NCI-H146 (cell line): ENCODE results near the gene COLEC11.
A peak's percentile ranks its signal among the peaks of the same experiment; 100 is the strongest.

ENCODE experiments used
- DNase-seq: peaks from one replicate; lab custom pipeline; 2025; lab: John Stamatoyannopoulos, UW

The COLEC11 gene

DNA sequence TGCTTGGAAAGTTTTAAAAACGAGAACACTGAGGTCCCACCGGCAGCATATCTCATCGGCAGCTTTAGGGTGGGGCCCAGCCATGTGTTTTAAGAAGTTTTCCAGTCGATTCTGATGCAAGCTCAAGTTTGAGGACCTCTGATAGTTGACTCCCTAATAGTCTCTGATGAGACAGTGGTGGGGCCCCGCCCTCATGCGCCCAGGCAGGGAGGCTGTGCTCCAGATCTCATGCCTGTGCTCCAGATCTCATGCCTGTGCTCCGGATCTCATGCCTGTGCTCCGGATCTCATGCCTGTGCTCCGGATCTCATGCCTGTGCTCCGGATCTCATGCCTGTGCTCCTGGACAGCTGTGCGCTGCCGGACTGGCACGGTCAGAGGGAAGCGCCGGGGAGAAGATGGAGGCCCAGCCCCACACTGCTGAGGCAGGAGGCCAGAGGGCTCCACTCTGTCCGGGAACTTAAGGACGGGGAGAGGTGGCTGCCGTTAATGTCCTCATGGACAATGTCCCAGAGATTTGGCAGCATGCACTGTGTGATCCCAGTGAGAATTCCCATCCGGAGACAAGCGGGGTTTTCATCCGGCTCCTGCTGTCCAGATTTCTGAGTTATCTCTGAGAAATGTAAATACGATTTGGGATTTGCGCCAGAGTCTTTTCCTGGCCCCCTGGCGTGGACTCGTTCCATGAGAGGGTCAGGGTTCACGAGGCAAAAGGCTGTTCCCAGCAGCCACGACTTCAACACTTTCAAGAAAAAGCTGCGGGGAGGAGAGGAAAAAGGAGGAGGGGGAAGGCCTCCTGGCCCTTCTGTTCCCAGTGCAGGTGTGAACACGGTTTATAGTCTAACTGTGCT, 9.4 kb upstream of the COLEC11 start:
- peak; percentile 58 for DNase-seq

DNA sequence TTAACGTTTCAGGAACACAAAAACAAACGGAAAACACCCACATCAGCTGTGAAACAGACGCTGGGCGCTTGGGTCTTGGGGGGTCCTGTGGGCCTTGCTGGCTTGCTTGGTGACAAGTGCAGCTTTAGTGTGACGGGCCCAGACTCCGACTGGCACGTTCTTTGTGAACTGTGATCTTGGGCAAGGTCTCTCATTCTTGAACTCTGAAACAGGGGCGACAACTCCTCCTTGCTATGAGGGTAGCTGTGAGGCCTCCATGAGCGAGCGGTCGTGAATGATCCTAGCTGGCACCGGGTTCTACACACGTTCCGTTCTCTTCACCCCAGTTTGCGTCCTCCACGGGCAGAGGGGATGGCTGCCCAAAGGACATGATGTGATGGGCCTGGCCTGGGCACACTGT, 8.7 kb upstream of the COLEC11 start:
- DNase-seq: no peak

DNA sequence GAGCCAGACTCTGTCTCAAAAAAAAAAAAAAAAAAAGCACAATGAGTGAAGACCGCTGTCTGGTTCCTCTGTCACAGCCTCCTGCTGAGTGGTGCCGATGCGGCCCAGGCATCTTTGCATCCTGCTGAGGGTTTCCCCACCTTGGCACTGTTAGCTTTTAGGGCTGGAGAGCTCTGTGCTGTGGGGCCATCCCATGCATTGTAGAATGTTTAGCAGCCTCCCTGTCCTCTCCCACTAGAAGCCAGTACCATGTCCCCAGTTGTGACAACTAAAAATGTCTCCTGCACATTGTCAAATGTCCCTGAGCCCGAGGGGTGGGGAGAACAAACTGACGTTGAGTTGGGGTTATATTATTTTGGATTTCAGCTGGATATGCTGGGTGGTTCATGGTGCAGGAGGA, 7.9 kb upstream of the COLEC11 start:
- DNase-seq: no peak

DNA sequence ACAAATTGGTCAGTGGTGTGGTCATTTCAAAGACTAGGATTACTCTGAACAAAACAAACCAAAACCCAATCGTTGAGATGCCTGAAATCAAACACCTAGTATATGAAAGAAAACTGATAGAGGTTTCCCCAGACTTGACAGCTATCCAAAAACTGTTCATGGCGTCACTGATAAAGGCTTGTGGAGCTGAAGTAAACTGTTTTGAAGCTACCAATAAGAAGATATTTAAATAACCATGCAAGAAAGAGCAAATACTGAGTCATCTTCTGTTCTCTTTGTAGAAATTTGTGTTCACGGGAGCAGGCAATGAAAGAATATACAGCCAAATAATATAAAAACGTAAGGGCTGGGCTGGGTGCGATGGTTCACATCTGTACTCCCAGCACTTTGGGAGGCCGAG, 7.5 kb upstream of the COLEC11 start:
- DNase-seq: no peak

DNA sequence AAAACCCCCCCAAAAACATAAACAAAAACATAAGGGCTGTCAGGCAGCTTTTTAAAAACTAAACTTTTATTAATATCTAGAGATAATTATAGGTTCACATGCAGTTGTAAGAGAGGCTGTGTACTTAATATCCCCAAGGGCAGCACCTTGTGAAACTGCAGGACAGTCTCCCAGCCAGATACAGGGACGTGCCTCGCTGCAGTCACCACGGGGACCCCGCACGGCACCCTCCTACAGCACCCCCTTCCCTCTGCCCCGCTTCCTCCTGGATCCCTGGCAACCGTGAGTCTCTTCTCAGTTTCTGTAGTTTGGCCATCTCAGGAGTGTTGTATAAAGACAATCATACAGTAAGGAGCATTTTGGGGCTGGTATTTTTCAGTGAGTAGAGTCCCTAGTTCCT, 6.8 kb upstream of the COLEC11 start:
- no peak for DNase-seq

DNA sequence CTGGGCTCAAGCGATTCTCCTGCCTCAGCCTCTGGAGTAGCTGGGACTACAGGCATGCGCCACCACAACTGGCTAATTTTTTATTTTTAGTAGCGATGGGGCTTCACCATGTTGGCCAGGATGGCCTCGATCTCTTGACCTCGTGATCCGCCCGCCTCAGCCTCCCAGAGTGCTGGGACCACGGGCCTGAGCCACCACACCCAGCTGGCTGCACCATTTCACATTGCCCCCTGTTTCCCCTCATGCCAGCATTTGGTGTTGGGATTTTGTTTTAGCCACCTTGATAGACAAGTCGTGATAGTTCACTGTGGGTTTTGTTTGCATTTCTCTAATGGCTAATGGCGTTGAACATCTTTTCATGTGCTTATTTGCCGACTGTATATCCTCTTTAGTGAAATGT, 5.8 kb upstream of the COLEC11 start:
- DNase-seq: no peak

DNA sequence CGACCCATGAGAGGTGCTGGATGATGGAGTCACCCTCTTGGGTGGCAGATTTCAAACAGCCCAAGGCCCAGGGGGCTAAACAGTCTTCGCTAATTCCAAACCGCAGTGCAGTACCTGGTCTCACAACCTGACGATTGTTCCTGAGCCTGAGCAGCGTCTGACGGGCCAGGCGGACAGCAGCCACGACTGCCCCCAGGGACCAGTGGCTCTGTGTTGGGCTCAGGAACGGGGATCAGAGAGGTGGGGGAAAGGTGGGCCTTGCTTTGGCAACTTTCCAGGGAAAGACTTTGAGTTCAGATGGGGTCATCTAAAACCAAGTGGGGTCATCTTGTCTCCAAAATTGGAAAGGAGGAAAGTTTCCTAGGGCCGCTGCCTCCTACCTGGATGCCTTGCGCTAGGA, 492 bp downstream of the COLEC11 start:
- no peak for DNase-seq

DNA sequence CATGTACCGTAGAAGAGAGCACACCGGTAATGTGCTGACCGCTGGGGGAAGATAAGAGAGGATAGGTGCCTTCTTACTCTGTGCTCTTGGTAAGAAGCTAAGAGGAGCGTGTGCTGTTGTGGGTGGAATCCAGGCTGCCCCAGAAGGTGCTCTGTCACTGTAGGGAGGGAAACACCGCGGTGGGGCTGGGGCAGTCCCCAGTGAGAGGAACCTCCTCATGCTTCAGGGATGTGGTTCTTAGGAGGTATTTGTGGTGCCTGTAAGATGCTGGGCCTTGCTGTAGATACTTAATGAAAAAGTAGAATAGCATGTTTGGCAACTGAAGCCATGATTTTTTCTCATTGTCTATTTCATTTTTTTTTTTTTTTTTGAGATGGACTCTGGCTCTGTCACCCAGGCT, 1.1 kb downstream of the COLEC11 start:
- no peak for DNase-seq

DNA sequence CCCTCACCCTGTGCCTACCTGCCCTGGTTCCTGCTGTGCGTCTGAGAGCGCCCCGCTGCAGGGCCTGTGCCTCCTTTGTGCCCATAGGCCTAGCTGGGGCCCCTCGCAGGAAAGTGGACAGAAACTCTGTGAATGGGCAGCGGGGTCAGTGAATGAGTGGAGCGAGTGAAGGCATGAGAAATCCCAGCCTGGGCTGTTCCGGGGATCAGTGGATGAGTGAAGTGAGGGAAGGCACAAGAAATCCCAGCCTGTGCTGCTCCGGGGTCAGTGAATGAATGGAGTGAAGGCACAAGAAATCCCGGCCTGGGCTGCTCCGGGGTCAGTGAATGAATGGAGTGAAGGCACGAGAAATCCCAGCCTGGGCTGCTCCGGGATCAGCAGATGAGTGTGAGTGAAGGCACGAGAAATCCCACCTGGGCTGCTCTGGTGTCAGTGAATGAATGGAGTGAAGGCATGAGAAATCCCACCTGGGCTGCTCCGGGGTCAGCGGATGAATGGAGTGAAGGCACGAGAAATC, 2.0 kb downstream of the COLEC11 start:
- DNase-seq: no peak

DNA sequence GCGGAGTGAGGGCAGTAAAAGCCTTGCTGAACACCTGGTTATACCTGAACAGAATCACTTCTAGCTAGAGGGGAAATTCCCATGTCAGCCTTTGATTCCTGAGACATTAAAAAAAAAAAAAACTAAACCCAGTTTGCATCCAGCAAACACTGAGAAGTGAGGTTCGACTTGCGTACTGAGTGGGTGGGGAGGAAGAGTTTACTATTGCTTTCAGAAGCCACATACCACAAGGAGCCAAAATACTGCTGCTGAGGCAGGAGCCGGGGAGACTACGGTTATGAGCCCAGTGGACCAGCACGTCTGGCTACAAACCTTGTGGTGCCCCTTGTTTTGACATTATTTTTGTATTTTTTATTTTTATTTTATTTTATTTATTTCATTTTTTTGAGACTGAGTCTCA, 2.7 kb downstream of the COLEC11 start:
- DNase-seq: no peak

DNA sequence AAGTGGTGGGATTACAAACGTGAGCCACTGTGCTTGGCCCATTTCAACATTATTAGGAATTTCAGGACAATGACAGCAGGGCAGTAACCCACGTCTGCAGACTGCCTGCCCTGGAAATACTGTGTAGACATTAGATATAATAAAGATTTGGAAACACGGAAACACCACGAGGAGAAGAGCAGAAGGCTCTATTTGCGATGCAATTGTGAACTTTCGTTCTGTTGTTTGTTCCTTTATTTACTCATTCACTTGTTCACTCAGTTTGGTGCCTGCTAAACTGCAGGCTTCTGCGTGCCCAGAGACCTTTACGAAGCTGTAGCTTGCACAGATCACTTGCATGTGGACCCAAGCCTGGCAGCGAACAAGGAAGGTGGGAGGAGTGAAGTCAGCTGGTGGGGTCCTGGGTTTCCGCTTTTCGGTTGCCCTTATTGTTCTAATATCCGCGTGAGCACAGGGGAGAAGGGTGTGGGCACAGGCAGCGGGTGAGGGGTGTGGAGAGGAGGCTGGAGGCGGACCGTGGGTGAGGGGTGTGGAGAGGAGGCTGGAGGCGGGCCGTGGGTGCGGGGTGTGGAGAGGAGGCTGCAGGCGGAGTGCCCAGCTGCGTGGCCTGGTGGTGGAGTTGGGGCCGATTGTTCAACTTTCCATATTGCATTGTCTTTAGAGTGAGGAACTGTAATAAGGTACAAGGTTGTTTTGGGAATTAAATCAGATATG, 3.4 kb downstream of the COLEC11 start:
- no peak for DNase-seq

DNA sequence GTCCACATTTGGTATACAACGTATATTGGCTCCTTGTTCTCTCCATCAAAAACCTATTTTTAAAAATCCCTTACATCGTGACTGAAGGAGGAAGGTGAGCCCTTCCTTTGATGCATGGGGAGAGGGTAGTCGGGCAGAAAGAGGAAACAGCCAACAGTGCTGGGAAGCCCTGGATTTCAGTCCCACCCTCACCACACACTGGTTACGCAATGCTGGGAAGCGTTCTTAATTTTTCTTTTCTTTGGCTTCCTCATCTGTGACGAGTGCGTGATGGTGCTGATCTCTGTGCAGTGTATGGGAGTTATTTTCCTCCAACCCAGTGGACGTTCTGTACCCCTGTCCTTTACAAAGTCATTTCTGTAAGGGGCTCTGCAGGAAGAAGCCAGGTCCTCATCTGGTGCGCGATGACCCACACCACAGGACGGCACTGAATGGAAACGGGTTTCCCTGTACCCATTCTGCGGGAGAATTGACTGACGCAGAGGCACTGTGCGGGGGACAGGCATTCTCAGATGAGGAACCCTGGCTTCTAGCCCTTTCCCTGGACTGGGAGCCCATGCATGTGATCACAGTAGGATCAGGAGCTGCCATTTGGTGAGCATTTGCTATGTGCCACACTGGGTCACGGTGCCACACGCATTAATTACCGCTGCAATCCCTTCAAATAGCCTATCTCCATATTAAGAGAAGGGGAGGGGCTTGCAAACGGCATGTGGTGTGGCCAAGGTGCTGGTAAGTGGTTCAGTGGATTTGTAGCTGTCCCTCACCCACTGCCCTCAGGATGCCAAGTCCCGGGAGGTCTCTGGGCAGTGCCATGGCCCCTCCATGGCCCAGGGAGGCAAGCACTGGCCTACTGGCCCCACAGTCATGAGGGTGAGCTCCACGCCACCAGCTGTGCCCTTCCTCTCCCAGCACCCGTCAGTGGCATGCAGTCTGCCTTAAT, 4.3 kb downstream of the COLEC11 start:
- no peak for DNase-seq

DNA sequence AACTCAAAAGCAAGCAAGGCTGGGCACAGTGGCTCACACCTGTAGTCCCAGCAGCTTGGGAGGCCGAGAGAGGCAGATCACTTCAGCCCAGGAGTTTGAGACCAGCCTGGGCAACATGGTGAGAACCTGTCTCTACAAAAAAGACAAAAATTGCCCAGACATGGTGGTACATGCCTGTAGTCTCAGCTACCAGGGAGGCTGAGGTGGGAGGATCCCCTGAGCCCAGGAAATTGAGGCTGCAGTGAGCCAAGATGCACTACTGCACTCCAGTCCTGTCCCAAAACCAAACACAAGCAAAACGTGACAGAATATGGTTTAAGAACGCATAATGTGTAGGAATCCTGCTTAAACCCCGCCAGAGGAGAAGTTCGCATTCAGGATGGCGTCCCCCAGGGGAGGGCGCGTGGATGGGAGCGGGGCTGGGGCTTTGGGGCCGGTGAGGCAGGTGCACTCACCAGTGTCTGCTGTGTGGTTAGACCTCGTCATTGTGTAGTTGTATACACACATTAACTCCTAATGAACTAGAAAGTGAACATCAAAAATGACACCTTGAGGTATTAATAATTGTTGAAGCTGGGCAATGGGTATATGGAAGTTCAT, 5.4 kb downstream of the COLEC11 start:
- no peak for DNase-seq

DNA sequence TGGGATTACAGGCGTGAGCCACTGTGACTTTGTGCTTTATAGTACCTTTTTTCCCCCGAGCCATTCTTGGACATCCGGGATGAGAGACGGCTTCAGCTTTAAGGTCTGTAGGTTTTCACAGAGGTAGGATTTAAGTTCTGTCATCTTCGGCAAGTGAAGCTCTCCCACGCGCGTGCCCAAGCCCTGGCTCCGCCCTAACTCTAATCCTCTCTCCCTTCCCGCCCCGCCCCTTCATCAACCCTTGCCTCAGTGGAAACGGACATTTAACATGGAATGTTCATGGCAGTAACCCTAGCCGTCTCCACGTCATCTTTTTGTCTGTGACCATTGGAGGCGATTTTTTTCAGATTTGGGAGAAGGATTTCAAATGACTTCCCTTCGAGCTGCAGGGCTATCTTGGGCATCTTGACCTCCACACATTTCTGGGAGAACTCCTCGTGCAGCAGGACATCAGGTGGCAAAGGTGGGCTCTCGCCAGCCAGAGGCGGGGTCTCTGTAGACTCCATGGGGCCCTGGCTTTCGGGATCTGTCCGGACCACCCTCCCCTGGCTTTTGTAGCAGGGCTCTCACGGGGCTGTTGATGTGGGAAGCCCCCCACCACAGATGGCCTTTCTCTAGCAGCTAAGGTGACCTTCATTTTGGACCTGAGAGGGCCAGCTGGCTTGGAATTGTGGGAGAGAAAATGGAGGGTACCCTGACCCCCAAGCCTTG, 6.8 kb downstream of the COLEC11 start:
- no peak for DNase-seq

DNA sequence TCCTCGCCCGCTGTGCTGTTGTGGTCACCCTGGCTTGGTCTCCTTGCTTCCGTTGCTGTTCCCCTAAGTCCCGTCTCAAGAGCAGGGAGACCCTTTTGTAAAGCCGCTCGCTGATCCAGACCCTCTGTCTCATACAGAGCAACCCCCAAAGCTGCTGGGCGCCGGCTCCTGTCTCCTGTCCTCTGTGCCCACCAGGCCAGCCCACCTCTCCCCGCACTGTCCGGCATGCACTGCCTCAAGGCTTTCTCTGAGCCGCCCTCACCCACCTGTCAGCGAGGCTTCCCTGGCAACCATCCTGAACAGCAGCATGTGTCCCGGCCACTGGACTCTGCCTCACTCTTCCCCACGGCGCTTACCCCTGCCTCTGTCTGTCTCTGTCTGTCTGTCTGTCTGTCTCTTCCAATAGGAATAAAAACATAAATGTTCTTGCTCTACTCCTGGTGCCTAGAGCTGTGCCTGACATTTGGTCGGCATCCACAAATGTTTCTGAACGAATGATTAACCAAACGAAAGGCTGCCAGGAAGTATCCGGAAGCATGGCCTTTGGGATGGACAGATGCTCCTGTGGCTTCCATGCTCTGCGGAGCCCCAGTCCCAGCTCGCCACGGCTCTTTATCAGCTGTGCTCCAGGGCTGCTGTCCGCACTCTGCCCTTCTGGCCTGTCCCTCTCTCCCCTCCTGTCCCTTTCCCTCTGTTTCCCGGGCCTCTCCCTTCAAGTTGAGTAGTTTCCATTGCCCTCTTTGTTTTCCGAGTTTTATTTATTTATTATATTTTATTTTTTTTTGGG, 7.8 kb downstream of the COLEC11 start:
- DNase-seq: no peak

DNA sequence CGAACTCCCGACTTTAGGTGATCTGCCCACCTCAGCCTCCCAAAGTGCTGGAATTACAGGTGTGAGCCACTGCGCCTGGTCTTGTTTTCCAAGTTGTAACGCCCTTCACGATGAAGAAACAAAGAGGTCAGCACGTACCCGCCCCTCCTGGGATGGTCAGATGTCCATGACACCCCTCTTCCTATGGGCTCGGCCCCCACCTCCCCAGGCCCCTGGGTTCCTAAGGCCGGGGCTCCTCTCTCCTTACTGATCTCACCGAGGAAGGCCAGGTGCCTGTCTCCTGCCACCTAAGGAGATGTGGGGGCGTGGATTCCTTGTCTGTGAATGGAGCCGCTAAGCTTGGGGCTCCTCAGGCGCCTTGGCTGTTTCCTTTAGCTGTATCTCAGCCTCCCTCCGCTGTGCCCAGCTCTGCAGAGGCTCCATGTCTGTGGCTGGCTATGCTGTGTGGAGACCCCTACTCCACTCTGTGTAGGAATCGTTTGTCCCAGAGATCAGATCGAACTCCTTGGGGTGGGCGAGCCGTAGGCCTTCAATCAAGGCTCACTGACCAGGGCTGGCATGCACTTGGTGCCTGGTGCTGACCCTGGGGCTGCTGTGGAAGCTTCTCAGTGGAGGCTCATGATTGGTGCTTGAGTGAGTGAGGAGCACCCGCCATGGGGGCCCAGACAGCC, 8.8 kb downstream of the COLEC11 start:
- no peak for DNase-seq

DNA sequence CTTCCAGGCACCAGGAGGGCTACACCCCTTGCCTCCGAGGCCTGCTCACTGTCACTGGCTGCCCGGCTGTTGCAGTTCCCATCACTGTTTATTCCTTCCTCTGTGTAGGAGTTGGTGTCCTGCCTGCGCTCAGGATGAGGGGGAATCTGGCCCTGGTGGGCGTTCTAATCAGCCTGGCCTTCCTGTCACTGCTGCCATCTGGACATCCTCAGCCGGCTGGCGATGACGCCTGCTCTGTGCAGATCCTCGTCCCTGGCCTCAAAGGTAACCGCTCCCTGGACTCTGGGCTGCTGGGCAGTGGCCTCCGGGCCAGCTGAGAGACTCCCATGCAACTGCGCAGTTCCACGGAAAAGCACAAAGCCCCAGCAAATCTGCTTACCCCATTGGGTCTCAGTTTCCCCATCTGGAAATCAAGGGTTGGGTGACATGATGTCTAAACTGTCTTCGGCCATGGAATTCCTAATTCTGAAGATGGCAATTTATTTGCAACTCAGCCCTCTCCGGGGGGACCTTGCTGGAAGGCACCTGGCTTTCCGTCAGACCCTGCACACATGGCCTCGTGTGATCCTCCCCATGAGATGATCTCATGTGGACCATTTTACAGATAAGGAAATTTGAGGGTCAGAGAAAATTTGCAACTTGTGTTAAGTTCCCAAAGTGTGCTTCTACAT, 9.4 kb downstream of the COLEC11 start:
- DNase-seq: no peak

DNA sequence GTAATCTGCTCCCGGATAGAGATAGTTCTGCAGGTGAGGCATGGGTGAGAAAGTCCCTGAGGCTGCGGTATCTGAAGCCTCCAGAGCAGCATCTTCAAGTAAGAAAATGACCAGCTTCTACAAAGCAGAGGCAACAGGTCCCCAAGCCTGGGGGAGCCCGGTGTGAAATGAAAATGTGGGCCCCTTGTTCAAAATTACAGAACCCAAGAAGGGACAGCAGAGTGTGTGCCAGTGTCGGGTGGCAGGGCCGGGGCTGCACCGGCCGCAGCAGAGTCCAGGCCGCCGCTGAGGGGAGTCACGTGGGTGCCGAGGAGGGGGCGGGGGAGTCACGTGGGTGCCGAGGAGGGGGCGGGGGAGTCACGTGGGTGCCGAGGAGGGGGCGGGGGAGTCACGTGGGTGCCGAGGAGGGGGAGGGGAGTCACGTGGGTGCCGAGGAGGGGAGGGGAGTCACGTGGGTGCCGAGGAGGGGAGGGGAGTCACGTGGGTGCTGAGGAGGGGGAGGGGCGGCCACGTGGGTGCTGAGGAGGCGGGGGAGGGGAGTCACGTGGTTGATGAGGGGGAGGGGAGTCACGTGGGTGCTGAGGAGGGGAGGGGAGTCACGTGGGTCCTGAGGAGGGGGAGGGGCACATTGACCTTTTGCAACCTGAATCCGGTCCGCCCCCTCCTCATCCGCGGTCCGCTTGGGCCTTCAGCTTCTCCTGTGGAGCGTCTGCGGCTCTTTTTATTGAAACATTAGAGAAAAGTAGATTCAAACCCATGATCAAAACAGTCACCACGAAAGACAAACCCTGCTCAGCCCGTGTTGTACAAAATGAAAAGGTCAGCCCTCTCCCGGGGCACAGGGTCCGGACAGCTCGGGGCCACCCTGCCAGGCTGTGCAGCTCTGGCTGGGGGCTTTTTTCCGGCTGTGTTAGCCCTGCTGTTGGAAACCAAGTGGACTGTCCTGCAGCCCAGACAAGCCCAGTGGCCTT, 10.4 kb downstream of the COLEC11 start:
- peak; percentile 88 for DNase-seq
